Keratinocyte (primary cell): ENCODE results near the gene KIF1B. TPM values are rescaled to one million over a fixed set of nuclear protein-coding genes. Genes with fewer than 3 reads are reported as not detected.

Source experiments
- DNase-seq: peaks from one replicate; pipeline ENCODE4 v3.0.0-alpha.2; 2011; ENCODE audit warnings: low read depth, missing footprints, low spot score
- FAIRE-seq: peaks from 2 replicates; lab custom pipeline; 2011; peaks lifted over from hg19 to GRCh38; lab: Jason Lieb, UNC
- H2AFZ ChIP-seq: 2 replicates; pipeline ENCODE4 v1.6.0; 2012; ENCODE audit warnings: low read length, control low read depth, inconsistent platforms; ENCODE audit not compliant: control insufficient read depth
- H3K27ac ChIP-seq: 2 replicates; pipeline ENCODE4 v1.5.1; 2011; ENCODE audit warnings: low read length; ENCODE audit not compliant: control insufficient read depth, insufficient read depth
- H3K27me3 ChIP-seq: 3 replicates; pipeline ENCODE4 v1.6.0; 2011; ENCODE audit warnings: low read length; ENCODE audit not compliant: control insufficient read depth, insufficient read depth; ENCODE audit errors: extremely low read depth
- H3K36me3 ChIP-seq, 2 experiments: 2 replicates in 1 of 2; 3 replicates in 1 of 2; pipeline ENCODE4 v1.5.1; 2011; ENCODE audit warnings: low read length in 2 of 2, mild to moderate bottlenecking in 1 of 2; ENCODE audit not compliant: control insufficient read depth in 2 of 2, insufficient read depth in 2 of 2; ENCODE audit errors: extremely low read depth in 1 of 2
- H3K4me1 ChIP-seq: 3 replicates; pipeline ENCODE4 v1.5.1; 2011; ENCODE audit warnings: low read length; ENCODE audit not compliant: control insufficient read depth, insufficient read depth; ENCODE audit errors: extremely low read depth
- H3K4me2 ChIP-seq: 3 replicates; pipeline ENCODE4 v1.6.0; 2011; ENCODE audit warnings: low read depth, low read length; ENCODE audit not compliant: control insufficient read depth, insufficient read depth; ENCODE audit errors: extremely low read depth
- H3K4me3 ChIP-seq, 3 experiments: fragments of 200-600 bp in 1 of 3; sonication (generic) in 1 of 3; 2 replicates in 2 of 3; 3 replicates in 1 of 3; pipeline ENCODE4 v1.5.1; 2011 to 2016; ENCODE audit warnings: low read length in 3 of 3, mild to moderate bottlenecking in 3 of 3, control low read depth in 2 of 3, inconsistent platforms in 1 of 3, low read depth in 1 of 3, mixed read lengths in 1 of 3, mixed run types in 1 of 3, moderate library complexity in 1 of 3; ENCODE audit not compliant: control insufficient read depth in 2 of 3, insufficient read depth in 2 of 3; ENCODE audit errors: extremely low read depth in 1 of 3
- H3K79me2 ChIP-seq: 2 replicates; pipeline ENCODE4 v1.6.0; 2012; ENCODE audit warnings: low read length; ENCODE audit not compliant: control insufficient read depth, insufficient read depth
- H3K9ac ChIP-seq: 3 replicates; pipeline ENCODE4 v1.6.0; 2011; ENCODE audit warnings: low read length; ENCODE audit not compliant: control insufficient read depth, insufficient read depth; ENCODE audit errors: extremely low read depth
- H3K9me1 ChIP-seq: 3 replicates; pipeline ENCODE4 v1.6.0; 2011; ENCODE audit warnings: low read length; ENCODE audit not compliant: control insufficient read depth, insufficient read depth; ENCODE audit errors: extremely low read depth
- H3K9me3 ChIP-seq: 2 replicates; pipeline ENCODE4 v1.5.1; 2012; ENCODE audit warnings: low read depth, low read length; ENCODE audit not compliant: control insufficient read depth
- H4K20me1 ChIP-seq: 3 replicates; pipeline ENCODE4 v1.6.0; 2011; ENCODE audit warnings: low read length; ENCODE audit not compliant: control insufficient read depth, insufficient read depth; ENCODE audit errors: extremely low read depth
- EZH2 ChIP-seq: IDR thresholded peaks from one replicate; pipeline ENCODE4 v1.6.1; 2012; ENCODE audit warnings: inconsistent platforms, mild to moderate bottlenecking, low read length, moderate library complexity
- dilution Hi-C: fragments of 300-500 bp; cut with MboI; formaldehyde crosslinking; loops from one replicate; pipeline ENCODE4 v1.7.0; 2020; ENCODE audit warnings: low sequenced_read_pairs; ENCODE audit not compliant: extremely low pct_ligation_motif_present
- polyA plus RNA-seq, 5 experiments: library from polyadenylated mRNA; depleted of rRNA in 3 of 5; stranded (reverse) in 3 of 5; stranded (forward) in 1 of 5; unstranded in 1 of 5; fragments of >200 nt; gene quantifications; 1 replicate in 1 of 5; 2 replicates in 3 of 5; 3 replicates in 1 of 5; pipeline versions ENCODE4 v1.2.1 to v1.2.3, GENCODE V29; 2011 to 2012; ENCODE audit warnings: missing spikeins in 2 of 5, low read depth in 1 of 5, low replicate concordance in 1 of 5
- TF ChIP-seq, protein P1 (sequence below), 3 experiments: IDR thresholded peaks in 1 of 3; conservative IDR thresholded peaks in 1 of 3; optimal IDR thresholded peaks in 1 of 3; 2 replicates in 2 of 3; 3 replicates in 1 of 3; pipeline versions ENCODE3 to v1.5.1; 2011; ENCODE audit warnings: low read length in 3 of 3, mild to moderate bottlenecking in 3 of 3, moderate library complexity in 2 of 3, control low read depth in 1 of 3, inconsistent platforms in 1 of 3; ENCODE audit not compliant: insufficient read depth in 2 of 3; ENCODE audit errors: extremely low read depth in 1 of 3

Gene KIF1B
- polyA plus RNA-seq, 1 donor (not counting 4 experiments of a cell fraction or from before 2014, with no cell fraction given): 15.1 TPM

DNA sequence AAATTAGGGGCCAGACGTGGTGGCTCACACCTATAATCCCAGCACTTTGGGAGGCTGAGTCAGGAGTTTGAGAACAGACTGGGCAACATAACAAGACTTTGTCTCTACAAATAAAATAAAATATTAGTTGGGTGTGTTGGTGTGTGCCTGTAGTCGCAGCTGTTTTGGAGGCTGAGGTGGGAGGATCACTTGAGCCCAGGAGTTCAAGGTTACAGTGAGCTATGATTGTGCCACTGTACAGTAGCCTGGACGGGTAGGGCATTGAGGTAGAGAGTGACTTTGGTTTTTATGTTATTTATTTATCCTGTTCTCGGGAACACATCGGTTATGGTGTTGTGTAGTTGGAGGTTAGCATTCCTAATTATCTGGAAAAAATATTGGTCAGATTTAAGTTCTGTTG lies 19.5 kb downstream of the KIF1B start:
- DNase-seq (no peak), FAIRE-seq (no peak)
- Histone ChIP-seq H3K4me1 (no peaks in the 10 kb centered on the region), H2AFZ (no peak overlapping the region), H3K9me3 (no peaks in the 10 kb centered on the region), H3K4me3 (no peak overlapping the region), H3K36me3 (no peaks in the 10 kb centered on the region), H3K9ac (no peak overlapping the region), H3K4me2 (no peak overlapping the region), H3K27ac (no peak overlapping the region), H4K20me1 (peaks cover 2% of the 10 kb centered on the region), H3K27me3 (no peaks in the 10 kb centered on the region), H3K79me2 (peaks cover 58% of the 10 kb centered on the region), H3K9me1 (no peaks in the 10 kb centered on the region)
- dilution Hi-C loops: no loop called here
- TF ChIP-seq, protein P1, sequence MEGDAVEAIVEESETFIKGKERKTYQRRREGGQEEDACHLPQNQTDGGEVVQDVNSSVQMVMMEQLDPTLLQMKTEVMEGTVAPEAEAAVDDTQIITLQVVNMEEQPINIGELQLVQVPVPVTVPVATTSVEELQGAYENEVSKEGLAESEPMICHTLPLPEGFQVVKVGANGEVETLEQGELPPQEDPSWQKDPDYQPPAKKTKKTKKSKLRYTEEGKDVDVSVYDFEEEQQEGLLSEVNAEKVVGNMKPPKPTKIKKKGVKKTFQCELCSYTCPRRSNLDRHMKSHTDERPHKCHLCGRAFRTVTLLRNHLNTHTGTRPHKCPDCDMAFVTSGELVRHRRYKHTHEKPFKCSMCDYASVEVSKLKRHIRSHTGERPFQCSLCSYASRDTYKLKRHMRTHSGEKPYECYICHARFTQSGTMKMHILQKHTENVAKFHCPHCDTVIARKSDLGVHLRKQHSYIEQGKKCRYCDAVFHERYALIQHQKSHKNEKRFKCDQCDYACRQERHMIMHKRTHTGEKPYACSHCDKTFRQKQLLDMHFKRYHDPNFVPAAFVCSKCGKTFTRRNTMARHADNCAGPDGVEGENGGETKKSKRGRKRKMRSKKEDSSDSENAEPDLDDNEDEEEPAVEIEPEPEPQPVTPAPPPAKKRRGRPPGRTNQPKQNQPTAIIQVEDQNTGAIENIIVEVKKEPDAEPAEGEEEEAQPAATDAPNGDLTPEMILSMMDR (optimal IDR thresholded peaks at IDR 0.05 in 1 of 3, IDR thresholded peaks at IDR 0.05 in 1 of 3, conservative IDR thresholded peaks at IDR 0.05 in 1 of 3; ENCODE audit: extremely low read depth in 1 of 3, insufficient read depth in 2 of 3, low read length in 3 of 3): no peak
- no peak for TF ChIP-seq EZH2

DNA sequence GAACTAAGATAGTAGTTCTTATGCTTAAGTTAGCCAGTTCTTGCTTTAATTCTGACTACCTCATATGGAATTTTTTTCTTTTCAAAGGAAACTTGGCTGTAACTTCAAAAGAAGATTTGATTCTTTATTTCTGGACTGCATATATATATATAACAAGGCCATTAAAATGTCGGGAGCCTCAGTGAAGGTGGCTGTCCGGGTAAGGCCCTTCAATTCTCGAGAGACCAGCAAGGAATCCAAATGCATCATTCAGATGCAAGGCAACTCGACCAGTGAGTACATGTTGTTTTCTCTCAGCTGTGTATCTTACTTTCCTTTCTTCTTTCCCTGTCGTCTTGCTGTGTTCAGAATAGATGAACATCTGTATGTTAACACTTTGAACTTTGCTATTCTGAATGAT lies 21.8 kb downstream of the KIF1B start:
- no peak overlapping the region for H3K9ac ChIP-seq
- no peaks in the 10 kb centered on the region for H3K9me3 ChIP-seq
- FAIRE-seq (no peak), DNase-seq (no peak)
- H3K27me3 ChIP-seq: no peaks in the 10 kb centered on the region
- H3K36me3 ChIP-seq: no peaks in the 10 kb centered on the region
- TF ChIP-seq, protein P1 (optimal IDR thresholded peaks at IDR 0.05 in 1 of 3, IDR thresholded peaks at IDR 0.05 in 1 of 3, conservative IDR thresholded peaks at IDR 0.05 in 1 of 3; ENCODE audit: extremely low read depth in 1 of 3, insufficient read depth in 2 of 3, low read length in 3 of 3): no peak
- TF ChIP-seq EZH2: no peak
- dilution Hi-C loops: no loop called here
- no peaks in the 10 kb centered on the region for H3K4me1 ChIP-seq
- H4K20me1 ChIP-seq: no peaks in the 10 kb centered on the region
- peaks cover 37% of the 10 kb centered on the region for H3K79me2 ChIP-seq
- H2AFZ ChIP-seq: no peak overlapping the region
- no peak overlapping the region for H3K4me3 ChIP-seq
- no peak overlapping the region for H3K4me2 ChIP-seq
- no peak overlapping the region for H3K27ac ChIP-seq
- no peaks in the 10 kb centered on the region for H3K9me1 ChIP-seq
